ENCODE measurements around the gene ASAP2.

ASAP2 gene

DNA sequence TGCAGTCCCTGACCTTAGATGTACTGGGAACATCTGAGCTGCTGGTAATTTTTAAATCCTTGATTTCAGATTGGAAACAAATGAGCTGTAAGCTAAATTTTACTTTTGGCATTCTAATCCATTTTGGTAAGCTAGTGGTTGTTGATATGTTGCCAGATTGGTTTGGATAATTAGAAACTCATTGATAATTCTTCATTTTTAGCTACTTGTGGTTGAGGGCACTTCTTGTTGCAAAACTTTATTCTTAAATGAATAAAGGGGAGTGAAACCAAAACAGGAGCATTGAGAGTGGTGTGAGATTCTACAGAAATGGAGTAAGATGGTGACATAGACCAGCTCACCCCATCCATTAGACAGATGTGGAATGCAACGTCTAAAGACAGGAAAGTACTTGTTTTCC is 152.2 kb downstream of the ASAP2 start:
- DNase-seq (ENCODE audit: low read depth): no peak
- TF ChIP-seq, protein P1, sequence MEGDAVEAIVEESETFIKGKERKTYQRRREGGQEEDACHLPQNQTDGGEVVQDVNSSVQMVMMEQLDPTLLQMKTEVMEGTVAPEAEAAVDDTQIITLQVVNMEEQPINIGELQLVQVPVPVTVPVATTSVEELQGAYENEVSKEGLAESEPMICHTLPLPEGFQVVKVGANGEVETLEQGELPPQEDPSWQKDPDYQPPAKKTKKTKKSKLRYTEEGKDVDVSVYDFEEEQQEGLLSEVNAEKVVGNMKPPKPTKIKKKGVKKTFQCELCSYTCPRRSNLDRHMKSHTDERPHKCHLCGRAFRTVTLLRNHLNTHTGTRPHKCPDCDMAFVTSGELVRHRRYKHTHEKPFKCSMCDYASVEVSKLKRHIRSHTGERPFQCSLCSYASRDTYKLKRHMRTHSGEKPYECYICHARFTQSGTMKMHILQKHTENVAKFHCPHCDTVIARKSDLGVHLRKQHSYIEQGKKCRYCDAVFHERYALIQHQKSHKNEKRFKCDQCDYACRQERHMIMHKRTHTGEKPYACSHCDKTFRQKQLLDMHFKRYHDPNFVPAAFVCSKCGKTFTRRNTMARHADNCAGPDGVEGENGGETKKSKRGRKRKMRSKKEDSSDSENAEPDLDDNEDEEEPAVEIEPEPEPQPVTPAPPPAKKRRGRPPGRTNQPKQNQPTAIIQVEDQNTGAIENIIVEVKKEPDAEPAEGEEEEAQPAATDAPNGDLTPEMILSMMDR (IDR thresholded peaks at IDR 0.05; ENCODE audit: insufficient read depth, low read depth, low read length, missing control alignments): no peak
- H3K4me3 ChIP-seq (ENCODE audit: low read length): no peak overlapping the region

DNA sequence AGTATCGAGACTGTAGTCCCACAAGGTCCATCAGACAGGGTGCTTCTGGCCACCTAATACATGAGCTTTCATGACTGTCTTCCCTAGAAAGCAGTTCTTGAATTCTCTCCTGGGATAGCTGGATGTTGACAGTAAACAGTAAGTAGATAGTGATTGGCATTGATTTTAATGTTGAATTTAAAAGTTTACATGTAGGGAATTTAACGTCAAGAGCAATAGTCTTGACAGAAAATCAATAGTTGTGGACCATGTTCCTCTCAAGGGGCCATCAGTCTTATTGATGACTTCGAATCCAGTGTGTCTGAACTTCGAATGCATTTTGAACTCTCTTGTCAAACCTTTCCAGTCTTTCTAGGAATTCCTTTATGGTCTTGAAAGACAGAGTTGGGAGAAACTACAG is 152.9 kb downstream of the ASAP2 start:
- TF ChIP-seq, protein P1 (IDR thresholded peaks at IDR 0.05; ENCODE audit: insufficient read depth, low read depth, low read length, missing control alignments): no peak
- no peak overlapping the region for H3K4me3 ChIP-seq (ENCODE audit: low read length)
- DNase-seq (ENCODE audit: low read depth): no peak

DNA sequence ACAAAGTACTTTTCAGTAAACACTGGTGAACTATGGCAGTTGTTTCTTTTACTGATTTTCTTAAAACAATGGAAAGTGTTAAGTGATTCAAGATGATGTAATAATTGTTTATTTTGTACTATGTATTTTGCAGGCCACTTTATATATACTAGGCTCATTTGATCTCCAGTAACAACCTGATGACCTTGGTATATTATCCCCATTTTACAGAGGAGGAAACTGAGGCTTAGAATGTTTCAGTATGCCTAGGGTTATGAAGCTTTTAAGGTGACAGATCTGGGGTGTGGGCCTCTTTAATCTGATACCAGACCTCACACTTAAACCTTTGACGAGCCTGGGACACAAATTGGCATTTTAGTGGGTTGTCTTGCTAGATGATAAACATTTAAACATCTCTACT is 153.5 kb downstream of the ASAP2 start:
- no peak for DNase-seq (ENCODE audit: low read depth)
- TF ChIP-seq, protein P1 (IDR thresholded peaks at IDR 0.05; ENCODE audit: insufficient read depth, low read depth, low read length, missing control alignments): no peak
- H3K4me3 ChIP-seq (ENCODE audit: low read length): no peak overlapping the region

DNA sequence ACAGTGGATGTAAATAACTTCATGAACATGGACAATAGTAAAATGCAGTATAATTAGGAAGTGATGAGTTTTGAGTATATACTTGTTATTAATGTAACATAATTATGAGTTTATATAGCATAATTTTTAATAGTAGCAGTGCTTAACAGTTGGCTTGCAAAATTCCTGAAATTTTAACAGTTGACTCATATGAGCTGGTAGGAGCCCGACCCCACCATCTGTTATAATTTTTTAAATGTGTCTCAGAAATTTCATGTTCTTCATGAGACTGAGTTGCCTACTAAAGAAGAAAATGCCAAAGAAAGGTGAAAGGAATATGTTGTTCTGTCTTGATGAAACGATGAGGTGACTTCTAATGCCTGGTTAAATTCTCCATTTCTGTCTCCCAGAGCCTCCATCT is 154.1 kb downstream of the ASAP2 start:
- no peak overlapping the region for H3K4me3 ChIP-seq (ENCODE audit: low read length)
- TF ChIP-seq, protein P1 (IDR thresholded peaks at IDR 0.05; ENCODE audit: insufficient read depth, low read depth, low read length, missing control alignments): no peak
- DNase-seq (ENCODE audit: low read depth): no peak

DNA sequence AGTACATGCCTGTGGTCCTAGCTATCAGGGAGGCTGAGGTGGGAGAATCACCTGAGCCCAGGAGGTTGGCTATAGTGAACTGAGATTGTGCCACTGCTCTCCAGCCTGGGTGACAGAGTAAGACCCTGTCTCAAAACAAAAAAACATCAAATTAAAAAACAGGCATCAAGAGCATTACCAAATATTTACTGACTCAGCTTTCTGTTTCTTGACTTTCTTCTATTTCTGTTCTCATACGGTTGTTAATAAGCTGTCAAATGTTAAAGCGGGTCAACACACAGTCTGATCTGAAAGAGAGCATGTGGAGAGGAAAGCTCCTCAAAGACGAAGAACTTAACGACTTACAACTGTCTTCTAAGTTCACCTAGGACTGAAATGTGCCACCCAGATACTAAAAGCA is 157.8 kb downstream of the ASAP2 start:
- TF ChIP-seq, protein P1 (IDR thresholded peaks at IDR 0.05; ENCODE audit: insufficient read depth, low read depth, low read length, missing control alignments): no peak
- DNase-seq (ENCODE audit: low read depth): no peak
- H3K4me3 ChIP-seq (ENCODE audit: low read length): no peak overlapping the region

DNA sequence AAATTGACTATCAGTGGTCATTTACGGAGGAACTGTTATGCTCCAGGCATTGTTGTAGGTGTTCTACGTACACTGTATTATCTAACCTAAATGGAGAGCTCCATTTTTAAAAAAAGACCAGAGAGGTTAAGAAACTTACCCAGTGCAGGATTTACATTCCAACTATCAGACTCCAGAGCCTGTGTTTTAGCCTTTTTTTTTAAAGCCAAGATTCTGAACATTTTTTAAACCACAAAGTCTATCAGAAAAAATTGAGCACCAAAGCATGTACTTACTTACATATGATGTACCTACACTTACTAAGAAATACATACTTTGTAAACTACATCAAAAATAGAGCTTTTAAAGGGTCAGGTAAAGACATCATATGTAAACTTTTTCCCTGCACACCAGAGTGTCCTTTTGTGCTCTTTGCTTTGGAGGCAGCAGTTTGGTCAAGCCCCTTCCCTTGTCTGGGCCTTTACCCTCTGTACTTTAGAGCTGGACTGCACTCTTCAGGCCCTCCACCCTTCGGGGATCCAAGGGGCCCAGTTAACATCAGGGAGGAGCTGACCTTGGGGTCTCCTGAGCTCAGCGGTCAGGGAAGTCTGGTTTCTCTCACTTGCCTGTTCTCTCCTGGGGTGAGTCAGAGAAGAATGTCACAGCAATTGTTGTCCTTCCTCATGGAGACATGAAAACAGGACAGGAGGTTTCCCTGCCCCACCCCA is 158.3 kb downstream of the ASAP2 start:
- no peak overlapping the region for H3K4me3 ChIP-seq (ENCODE audit: low read length)
- TF ChIP-seq, protein P1 (IDR thresholded peaks at IDR 0.05; ENCODE audit: insufficient read depth, low read depth, low read length, missing control alignments): no peak
- DNase-seq (ENCODE audit: low read depth): no peak

DNA sequence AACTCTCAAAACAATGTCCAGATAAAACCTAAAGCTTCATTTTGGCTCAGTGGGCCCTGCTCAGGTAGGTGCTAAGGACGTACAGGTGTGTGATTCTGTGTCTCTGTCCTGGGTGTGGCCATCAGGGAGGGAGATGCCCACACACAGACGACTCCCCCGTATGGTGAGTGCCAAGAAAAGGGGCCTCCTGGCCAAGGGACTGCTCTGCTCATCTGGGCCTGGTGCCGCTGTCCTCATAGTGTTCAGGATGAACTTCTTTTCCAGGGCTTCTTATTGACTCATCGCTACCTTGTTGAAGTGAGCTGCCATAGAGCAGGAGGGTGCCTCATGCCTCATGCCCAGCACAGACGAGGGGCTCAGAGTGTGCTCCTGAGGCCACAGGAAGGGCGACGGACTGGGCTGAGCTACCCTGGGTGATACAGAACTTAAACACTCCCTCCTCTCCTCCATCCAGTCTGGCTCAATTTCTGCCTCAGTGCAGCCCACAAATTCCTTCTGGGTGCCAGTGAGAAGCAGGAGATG is 158.9 kb downstream of the ASAP2 start:
- H3K4me3 ChIP-seq (ENCODE audit: low read length): no peak overlapping the region
- TF ChIP-seq, protein P1 (IDR thresholded peaks at IDR 0.05; ENCODE audit: insufficient read depth, low read depth, low read length, missing control alignments): no peak
- DNase-seq (ENCODE audit: low read depth): no peak

Data from epithelial cell of esophagus (primary cell).